SK-N-SH treated with all-trans-retinoic acid at 6 μM for 48 hours (cell line): Measurements from ENCODE around the gene OPHN1.

ENCODE experiments used
- ARNTL ChIP-seq: fragments of 450-650 bp; formaldehyde crosslinking; IDR thresholded peaks from 2 replicates; pipeline ENCODE4 v1.5.0; 2020; ENCODE audit warnings: low read depth, mild to moderate bottlenecking, moderate library complexity, borderline replicate concordance
- BACH2 ChIP-seq: fragments of 250-450 bp; sonication (Bioruptor Pico); IDR thresholded peaks from 2 replicates; pipeline ENCODE4 v1.9.0; 2021; ENCODE audit warnings: mild to moderate bottlenecking, borderline replicate concordance
- CSDC2 ChIP-seq: fragments of 250-450 bp; sonication (Bioruptor Pico); IDR thresholded peaks from 2 replicates; pipeline ENCODE4 v1.5.0; 2020; ENCODE audit warnings: mild to moderate bottlenecking, moderate library complexity
- RARB ChIP-seq: fragments of 250-450 bp; sonication (Bioruptor Pico); IDR thresholded peaks from 2 replicates; pipeline ENCODE4 v1.8.0; 2021; ENCODE audit warnings: mild to moderate bottlenecking, moderate library complexity
- ZFP3 ChIP-seq: fragments of 250-450 bp; sonication (Bioruptor Pico); IDR thresholded peaks from 2 replicates; pipeline ENCODE4 v1.5.0; 2020; ENCODE audit warnings: mild to moderate bottlenecking, moderate library complexity
- ZFP30 ChIP-seq: fragments of 450-650 bp; formaldehyde crosslinking; IDR thresholded peaks from 2 replicates; pipeline ENCODE4 v1.5.0; 2022; ENCODE audit warnings: mild to moderate bottlenecking, moderate library complexity
- ZNF8 ChIP-seq: fragments of 450-650 bp; formaldehyde crosslinking; IDR thresholded peaks from 2 replicates; pipeline ENCODE4 v1.5.0; 2020; ENCODE audit warnings: mild to moderate bottlenecking, moderate library complexity
- TF ChIP-seq, protein P1 (sequence below): fragments of 250-450 bp; sonication (Bioruptor Pico); IDR thresholded peaks from 2 replicates; pipeline ENCODE4 v1.8.0; 2020; ENCODE audit warnings: mild to moderate bottlenecking, moderate library complexity, borderline replicate concordance

DNA sequence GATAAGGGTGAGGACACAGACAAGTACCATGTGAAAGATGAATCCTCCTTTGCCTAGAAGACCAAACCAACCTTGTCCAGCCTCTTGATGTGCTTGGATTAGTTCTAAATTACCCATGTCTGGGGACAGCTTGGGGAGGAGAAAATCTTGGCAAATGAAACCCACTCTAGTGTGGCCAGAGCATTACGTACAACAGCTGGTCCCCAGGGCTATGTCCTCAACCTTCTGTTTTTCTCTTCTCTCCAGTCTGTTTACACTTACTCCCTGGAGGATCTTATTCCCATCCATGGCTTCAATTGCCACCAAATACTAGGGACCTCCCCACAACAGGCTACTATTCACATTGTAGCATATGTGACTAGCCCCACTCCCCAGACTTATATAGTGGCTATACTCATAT lies 384.5 kb downstream of the OPHN1 start:
- TF ChIP-seq ZNF8 (CRISPR knock-in tag): no peak
- TF ChIP-seq, protein P1, sequence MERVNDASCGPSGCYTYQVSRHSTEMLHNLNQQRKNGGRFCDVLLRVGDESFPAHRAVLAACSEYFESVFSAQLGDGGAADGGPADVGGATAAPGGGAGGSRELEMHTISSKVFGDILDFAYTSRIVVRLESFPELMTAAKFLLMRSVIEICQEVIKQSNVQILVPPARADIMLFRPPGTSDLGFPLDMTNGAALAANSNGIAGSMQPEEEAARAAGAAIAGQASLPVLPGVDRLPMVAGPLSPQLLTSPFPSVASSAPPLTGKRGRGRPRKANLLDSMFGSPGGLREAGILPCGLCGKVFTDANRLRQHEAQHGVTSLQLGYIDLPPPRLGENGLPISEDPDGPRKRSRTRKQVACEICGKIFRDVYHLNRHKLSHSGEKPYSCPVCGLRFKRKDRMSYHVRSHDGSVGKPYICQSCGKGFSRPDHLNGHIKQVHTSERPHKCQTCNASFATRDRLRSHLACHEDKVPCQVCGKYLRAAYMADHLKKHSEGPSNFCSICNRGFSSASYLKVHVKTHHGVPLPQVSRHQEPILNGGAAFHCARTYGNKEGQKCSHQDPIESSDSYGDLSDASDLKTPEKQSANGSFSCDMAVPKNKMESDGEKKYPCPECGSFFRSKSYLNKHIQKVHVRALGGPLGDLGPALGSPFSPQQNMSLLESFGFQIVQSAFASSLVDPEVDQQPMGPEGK (CRISPR knock-in tag): no peak
- TF ChIP-seq ZFP3: no peak
- no peak for TF ChIP-seq CSDC2 (CRISPR knock-in tag)
- TF ChIP-seq ZFP30 (CRISPR knock-in tag): no peak
- no peak for TF ChIP-seq ARNTL
- no peak for TF ChIP-seq RARB (CRISPR knock-in tag)
- TF ChIP-seq BACH2 (CRISPR knock-in tag): no peak
